Measurements from ENCODE around the gene TRPC4AP. TPM values are rescaled to one million over a fixed set of nuclear protein-coding genes. Genes with fewer than 3 reads are reported as not detected.

The TRPC4AP gene
- total RNA-seq, 2 experiments from 2014 or later, result 31.9 to 38.8 TPM

- no peak overlapping the region for H3K4me3 ChIP-seq (ENCODE audit: low read depth, low read length, poor library complexity, severe bottlenecking)
- ChIA-PET CTCF (ENCODE audit: unreplicated experiment) (no interaction called here), POLR2A (no interaction called here)
- H4K20me1 ChIP-seq (ENCODE audit: insufficient read depth, low read length), result no peaks in the 10 kb centered on the region
- H3K9me2 ChIP-seq (ENCODE audit: insufficient read depth, low read length), result no peaks in the 10 kb centered on the region
- no peak overlapping the region for H2AFZ ChIP-seq (ENCODE audit: low read length)
- no peaks in the 10 kb centered on the region for H3K79me2 ChIP-seq (ENCODE audit: insufficient read depth, low read depth, low read length)
- H3K9me3 ChIP-seq (ENCODE audit: low read length), result no peaks in the 10 kb centered on the region
- H3K27ac ChIP-seq (ENCODE audit: low read depth, low read length, poor library complexity, severe bottlenecking), result no peak overlapping the region
- peaks cover 18% of the 10 kb centered on the region for H3K4me1 ChIP-seq (ENCODE audit: insufficient read depth, low read length, poor library complexity, severe bottlenecking)
- H3K4me2 ChIP-seq (ENCODE audit: low read length), result no peak overlapping the region
- no TSS peak for BruUV-seq (replicated peaks)
- intact Hi-C loops (cut with micrococcal nuclease; ENCODE audit: unreplicated experiment), result no loop called here
- no peak for DNase-seq (ENCODE audit: low spot score)
- no peaks in the 10 kb centered on the region for H3K36me3 ChIP-seq (ENCODE audit: insufficient read depth, low read length)
- TF ChIP-seq CTCF (conservative IDR thresholded peaks at IDR 0.05; ENCODE audit: low read length) (no peak), EZH2phosphoT487 (IDR thresholded peaks at IDR 0.05; ENCODE audit: borderline replicate concordance, low read depth, low read length) (no peak)
These were observed 113.0 kb downstream of the TRPC4AP start for GRCh38 chr20:34979366-34980153.

GRCh38 chr20:34978092-34978744, 114.4 kb downstream of the TRPC4AP start:
- Histone ChIP-seq H3K9me3 (ENCODE audit: low read length) (no peaks in the 10 kb centered on the region), H3K9me2 (ENCODE audit: insufficient read depth, low read length) (no peaks in the 10 kb centered on the region), H3K4me2 (ENCODE audit: low read length) (no peak overlapping the region), H3K4me3 (ENCODE audit: low read depth, low read length, poor library complexity, severe bottlenecking) (no peak overlapping the region), H3K27ac (ENCODE audit: low read depth, low read length, poor library complexity, severe bottlenecking) (no peak overlapping the region), H3K4me1 (ENCODE audit: insufficient read depth, low read length, poor library complexity, severe bottlenecking) (peaks cover 18% of the 10 kb centered on the region), H4K20me1 (ENCODE audit: insufficient read depth, low read length) (no peaks in the 10 kb centered on the region), H2AFZ (ENCODE audit: low read length) (no peak overlapping the region), H3K36me3 (ENCODE audit: insufficient read depth, low read length) (no peaks in the 10 kb centered on the region), H3K79me2 (ENCODE audit: insufficient read depth, low read depth, low read length) (no peaks in the 10 kb centered on the region)
- no TSS peak for BruUV-seq (replicated peaks)
- TF ChIP-seq CTCF (conservative IDR thresholded peaks at IDR 0.05; ENCODE audit: low read length), result no peak
- no peak for TF ChIP-seq EZH2phosphoT487 (IDR thresholded peaks at IDR 0.05; ENCODE audit: borderline replicate concordance, low read depth, low read length)
- no peak for DNase-seq (ENCODE audit: low spot score)
- intact Hi-C loops (cut with micrococcal nuclease; ENCODE audit: unreplicated experiment), result no loop called here
- CTCF ChIA-PET (ENCODE audit: unreplicated experiment), result no interaction called here
- POLR2A ChIA-PET, result no interaction called here

All from OCI-LY7 (cell line).